GM12892 (cell line): Measurements from ENCODE around the gene PRSS21.

Source experiments
- POLR2A ChIP-seq: IDR thresholded peaks from 2 replicates; pipeline ENCODE4 v1.6.1; 2011; ENCODE audit warnings: low read depth, low read length, control low read depth
- POLR2AphosphoS5 ChIP-seq: IDR thresholded peaks from 2 replicates; pipeline ENCODE4 v1.6.1; 2011; ENCODE audit warnings: low read depth, low read length, control low read depth

- no peak for TF ChIP-seq POLR2A
- TF ChIP-seq POLR2AphosphoS5 = no peak
Measured at GRCh38 chr16:2787961-2788360, 29.1 kb upstream of the PRSS21 start.
